ENCODE data around the gene SLC22A6. TPM values are rescaled to one million over a fixed set of nuclear protein-coding genes. Genes with fewer than 3 reads are reported as not detected.

The SLC22A6 gene, protein sequence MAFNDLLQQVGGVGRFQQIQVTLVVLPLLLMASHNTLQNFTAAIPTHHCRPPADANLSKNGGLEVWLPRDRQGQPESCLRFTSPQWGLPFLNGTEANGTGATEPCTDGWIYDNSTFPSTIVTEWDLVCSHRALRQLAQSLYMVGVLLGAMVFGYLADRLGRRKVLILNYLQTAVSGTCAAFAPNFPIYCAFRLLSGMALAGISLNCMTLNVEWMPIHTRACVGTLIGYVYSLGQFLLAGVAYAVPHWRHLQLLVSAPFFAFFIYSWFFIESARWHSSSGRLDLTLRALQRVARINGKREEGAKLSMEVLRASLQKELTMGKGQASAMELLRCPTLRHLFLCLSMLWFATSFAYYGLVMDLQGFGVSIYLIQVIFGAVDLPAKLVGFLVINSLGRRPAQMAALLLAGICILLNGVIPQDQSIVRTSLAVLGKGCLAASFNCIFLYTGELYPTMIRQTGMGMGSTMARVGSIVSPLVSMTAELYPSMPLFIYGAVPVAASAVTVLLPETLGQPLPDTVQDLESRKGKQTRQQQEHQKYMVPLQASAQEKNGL
- total RNA-seq = not detected in 3 replicates

DNA sequence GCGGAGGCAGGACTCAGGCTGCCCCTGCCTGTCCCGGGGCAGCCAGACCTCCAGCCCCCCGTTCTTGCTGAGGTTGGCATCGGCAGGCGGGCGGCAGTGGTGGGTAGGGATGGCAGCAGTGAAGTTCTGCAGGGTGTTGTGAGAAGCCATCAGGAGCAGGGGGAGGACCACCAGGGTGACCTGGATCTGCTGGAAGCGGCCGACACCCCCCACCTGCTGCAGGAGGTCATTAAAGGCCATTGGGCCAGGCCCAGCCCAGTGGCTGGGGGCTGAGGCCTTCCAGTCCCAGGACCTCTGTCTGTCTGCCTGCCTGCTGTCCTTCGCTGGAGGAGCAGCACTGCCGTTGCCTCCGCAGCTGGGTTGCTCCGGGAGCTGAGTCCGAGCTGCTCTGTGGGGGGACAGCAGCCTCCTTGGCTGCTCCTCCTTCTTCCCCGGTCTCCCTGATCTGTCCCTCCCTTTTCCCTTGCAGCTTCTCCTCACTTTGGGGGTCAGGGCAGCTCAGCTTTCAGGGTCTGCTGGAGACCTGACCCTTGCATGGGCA, at the start of gene SLC22A6:
Gene SLC22A6, minus strand, starts transcription at position 517 of the 541 bp plus-strand sequence. Its CDS starts 277 bp downstream, at position 240.
- Mint-ChIP-seq H3K4me3 (no peak within 1 kb of the TSS), H3K36me3 (no peaks in the 10 kb centered on the region), H3K4me1 (no peaks in the 10 kb centered on the region), H3K27me3 (ENCODE audit: low read depth) (peaks cover 33% of the 10 kb centered on the region), H3K9me3 (no peaks in the 10 kb centered on the region), H3K27ac (no peak within 1 kb of the TSS)
- no peak for DNase-seq (ENCODE audit: low spot score in 2 of 2, unreplicated experiment in 2 of 2)
- TF ChIP-seq, protein P1, sequence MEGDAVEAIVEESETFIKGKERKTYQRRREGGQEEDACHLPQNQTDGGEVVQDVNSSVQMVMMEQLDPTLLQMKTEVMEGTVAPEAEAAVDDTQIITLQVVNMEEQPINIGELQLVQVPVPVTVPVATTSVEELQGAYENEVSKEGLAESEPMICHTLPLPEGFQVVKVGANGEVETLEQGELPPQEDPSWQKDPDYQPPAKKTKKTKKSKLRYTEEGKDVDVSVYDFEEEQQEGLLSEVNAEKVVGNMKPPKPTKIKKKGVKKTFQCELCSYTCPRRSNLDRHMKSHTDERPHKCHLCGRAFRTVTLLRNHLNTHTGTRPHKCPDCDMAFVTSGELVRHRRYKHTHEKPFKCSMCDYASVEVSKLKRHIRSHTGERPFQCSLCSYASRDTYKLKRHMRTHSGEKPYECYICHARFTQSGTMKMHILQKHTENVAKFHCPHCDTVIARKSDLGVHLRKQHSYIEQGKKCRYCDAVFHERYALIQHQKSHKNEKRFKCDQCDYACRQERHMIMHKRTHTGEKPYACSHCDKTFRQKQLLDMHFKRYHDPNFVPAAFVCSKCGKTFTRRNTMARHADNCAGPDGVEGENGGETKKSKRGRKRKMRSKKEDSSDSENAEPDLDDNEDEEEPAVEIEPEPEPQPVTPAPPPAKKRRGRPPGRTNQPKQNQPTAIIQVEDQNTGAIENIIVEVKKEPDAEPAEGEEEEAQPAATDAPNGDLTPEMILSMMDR (IDR thresholded peaks at IDR 0.05; ENCODE audit: unreplicated experiment) = no peak

DNA sequence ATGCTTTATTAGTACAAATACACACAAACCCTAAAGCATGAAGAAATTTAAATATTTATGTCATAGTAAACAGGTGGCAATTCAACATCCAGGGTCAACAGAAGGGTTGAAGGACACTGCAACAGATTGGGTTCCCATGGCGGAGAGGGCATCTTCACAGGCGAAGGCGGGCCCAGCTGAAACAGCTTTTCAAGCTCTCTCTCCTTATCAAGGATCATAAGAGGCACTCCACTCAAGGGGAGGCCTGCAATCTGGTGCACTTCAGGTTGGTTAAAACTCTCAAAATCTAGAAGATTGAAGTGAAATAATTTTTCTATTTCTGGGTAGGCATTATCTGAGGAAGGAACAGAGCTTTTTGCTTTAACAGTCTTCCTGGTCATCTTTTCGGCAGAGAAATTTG, 47.7 kb upstream of the SLC22A6 start:
- Mint-ChIP-seq H3K4me3 (no peak overlapping the region), H3K27me3 (ENCODE audit: low read depth) (peaks cover 10% of the 10 kb centered on the region), H3K4me1 (no peaks in the 10 kb centered on the region), H3K27ac (no peak overlapping the region), H3K36me3 (no peaks in the 10 kb centered on the region), H3K9me3 (peaks cover 13% of the 10 kb centered on the region)
- TF ChIP-seq, protein P1 (IDR thresholded peaks at IDR 0.05; ENCODE audit: unreplicated experiment) = no peak
- DNase-seq (ENCODE audit: low spot score in 2 of 2, unreplicated experiment in 2 of 2) = no peak

DNA sequence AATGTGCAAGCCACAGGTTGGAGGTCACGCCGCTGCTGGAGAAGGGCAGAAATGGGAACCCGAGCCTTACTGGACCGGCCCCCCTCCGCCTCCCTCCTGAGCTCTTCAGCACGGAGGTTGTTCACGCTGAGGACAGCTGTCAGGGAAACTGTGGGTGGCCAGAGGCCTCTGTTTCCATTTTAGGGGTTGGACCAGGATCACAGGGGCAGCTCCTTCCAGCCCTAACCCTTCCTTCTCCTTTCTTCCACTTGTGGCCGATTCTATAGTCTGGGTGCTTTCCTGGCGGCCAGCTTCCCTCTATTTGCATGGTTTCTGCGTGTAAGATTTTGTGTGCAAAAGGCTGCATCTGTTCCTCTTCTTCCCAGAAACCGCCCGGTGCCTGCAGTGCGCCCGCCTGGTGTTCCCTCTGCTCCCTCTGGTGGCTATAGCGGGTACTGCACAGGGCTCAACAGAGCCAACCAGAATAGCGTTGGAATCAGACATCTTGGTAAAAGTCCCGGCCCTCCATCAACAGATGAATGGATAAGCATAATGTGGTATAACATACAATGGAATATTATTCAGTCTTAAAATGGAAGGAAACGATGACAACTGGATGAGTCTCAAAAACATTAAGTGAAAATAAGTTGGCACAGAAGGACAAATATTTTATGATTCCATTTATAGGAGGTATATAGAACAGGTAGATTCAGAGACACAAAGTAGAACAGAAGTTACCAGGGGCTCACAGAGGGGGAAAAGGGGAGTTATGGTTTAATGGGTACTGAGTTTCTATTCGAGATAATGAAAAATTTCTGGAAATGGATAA, 39.3 kb upstream of the SLC22A6 start:
- DNase-seq (ENCODE audit: low spot score in 2 of 2, unreplicated experiment in 2 of 2) = peak; percentile 80 to 95
- no peaks in the 10 kb centered on the region for H3K36me3 Mint-ChIP-seq
- peaks cover 2% of the 10 kb centered on the region for H3K27me3 Mint-ChIP-seq (ENCODE audit: low read depth)
- peaks cover 5% of the 10 kb centered on the region for H3K9me3 Mint-ChIP-seq
- no peak overlapping the region for H3K4me3 Mint-ChIP-seq
- TF ChIP-seq, protein P1 (IDR thresholded peaks at IDR 0.05; ENCODE audit: unreplicated experiment) = peak; percentile 98
- no peak overlapping the region for H3K27ac Mint-ChIP-seq
- H3K4me1 Mint-ChIP-seq = peaks cover 14% of the 10 kb centered on the region

DNA sequence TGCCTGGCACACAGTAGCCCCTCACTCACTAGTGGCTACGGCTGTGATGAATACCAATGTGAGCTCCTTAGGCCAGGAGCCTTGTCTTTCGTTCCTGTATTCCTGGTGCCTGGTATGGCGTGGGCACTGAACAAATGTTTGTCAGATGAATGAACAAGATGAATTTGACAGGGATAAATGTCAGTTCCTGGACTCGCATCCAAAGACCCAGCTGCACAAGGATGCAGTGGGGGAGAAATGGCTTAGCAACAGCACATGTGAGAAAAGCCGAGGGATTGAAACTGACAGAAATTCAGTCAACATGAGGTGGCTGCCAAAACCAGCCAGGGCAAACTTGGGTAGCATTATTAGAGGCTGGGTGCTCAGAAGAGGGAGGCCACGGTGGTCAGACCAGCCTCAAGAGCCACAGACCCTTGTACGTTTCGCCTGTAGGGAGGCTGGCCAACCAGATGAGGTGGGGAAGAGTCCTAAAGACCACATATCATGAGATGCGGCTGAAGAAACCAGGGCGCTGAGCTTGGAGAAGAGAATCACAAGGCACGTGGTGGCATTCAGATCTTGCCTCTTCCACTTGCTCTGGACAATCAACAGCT, 38.6 kb upstream of the SLC22A6 start:
- DNase-seq (ENCODE audit: low spot score in 2 of 2, unreplicated experiment in 2 of 2) = no peak
- no peak overlapping the region for H3K4me3 Mint-ChIP-seq
- H3K9me3 Mint-ChIP-seq = no peaks in the 10 kb centered on the region
- H3K27me3 Mint-ChIP-seq (ENCODE audit: low read depth) = peaks cover 2% of the 10 kb centered on the region
- no peaks in the 10 kb centered on the region for H3K36me3 Mint-ChIP-seq
- H3K4me1 Mint-ChIP-seq = peaks cover 20% of the 10 kb centered on the region
- TF ChIP-seq, protein P1 (IDR thresholded peaks at IDR 0.05; ENCODE audit: unreplicated experiment) = no peak
- H3K27ac Mint-ChIP-seq = no peak overlapping the region

DNA sequence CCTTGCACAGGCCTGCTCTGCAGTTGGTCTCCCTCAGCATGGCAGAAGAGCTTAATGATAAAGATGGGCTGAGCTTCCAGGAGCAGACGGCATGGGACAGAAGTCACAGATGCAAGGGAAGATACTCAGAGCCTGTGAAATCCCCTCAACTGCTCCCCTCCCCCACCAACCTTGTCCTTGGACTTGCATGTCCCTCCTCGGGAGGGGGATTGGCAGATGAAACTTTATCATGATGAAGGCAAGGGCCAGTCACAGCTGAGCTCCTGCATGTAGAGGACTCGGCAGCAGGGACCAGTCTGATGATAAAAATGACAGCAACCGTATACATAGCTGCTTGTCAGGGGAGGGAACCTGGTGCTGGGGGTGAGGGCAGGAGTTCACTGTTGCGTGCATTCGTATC, 37.7 kb upstream of the SLC22A6 start:
- Mint-ChIP-seq H3K36me3 (no peaks in the 10 kb centered on the region), H3K9me3 (no peaks in the 10 kb centered on the region), H3K4me1 (peaks cover 26% of the 10 kb centered on the region), H3K27ac (no peak overlapping the region), H3K4me3 (no peak overlapping the region), H3K27me3 (ENCODE audit: low read depth) (peaks cover 2% of the 10 kb centered on the region)
- DNase-seq (ENCODE audit: low spot score in 2 of 2, unreplicated experiment in 2 of 2) = no peak
- TF ChIP-seq, protein P1 (IDR thresholded peaks at IDR 0.05; ENCODE audit: unreplicated experiment) = no peak

Data from mesothelial cell of epicardium (in vitro differentiated cells).